GM19025 (cell line): ENCODE measurements around the gene AFF1.
A peak's percentile ranks its signal among the peaks of the same experiment; 100 is the strongest.
"Not testable (repeated sequence)": the region's sequence is repeated elsewhere in the genome, so short reads cannot be mapped to it uniquely, and the experiment has no call there.

Experiments used
- ATAC-seq: cut with Tn5 transposase; IDR thresholded peaks from one replicate; pipeline ENCODE4 v1.9.1; 2021; ENCODE audit warnings: mild to moderate bottlenecking, low read depth, moderate library complexity; ENCODE audit not compliant: unreplicated experiment

The AFF1 gene

GRCh38 chr4:87073199-87074120 is 138.6 kb downstream of the AFF1 start:
- peak; percentile 90 for ATAC-seq

DNA sequence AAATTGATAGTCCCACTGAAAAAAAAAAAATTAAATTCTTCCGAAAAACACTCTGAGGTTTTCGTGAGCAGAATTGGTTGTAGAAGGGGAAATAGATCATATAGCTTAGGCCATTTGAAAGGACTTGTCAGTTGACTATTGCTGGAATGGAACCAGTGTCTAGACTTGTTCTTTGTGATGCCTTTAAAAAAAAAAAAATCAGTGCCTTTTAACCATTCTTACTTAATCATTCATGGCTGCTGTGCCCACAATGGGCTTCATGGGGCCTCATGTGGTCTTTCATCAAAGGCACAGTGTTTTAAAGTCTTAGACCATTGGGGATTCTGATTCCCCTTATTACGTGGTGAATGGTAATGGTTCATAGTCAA is 139.3 kb downstream of the AFF1 start:
- ATAC-seq, result peak; percentile 29

DNA sequence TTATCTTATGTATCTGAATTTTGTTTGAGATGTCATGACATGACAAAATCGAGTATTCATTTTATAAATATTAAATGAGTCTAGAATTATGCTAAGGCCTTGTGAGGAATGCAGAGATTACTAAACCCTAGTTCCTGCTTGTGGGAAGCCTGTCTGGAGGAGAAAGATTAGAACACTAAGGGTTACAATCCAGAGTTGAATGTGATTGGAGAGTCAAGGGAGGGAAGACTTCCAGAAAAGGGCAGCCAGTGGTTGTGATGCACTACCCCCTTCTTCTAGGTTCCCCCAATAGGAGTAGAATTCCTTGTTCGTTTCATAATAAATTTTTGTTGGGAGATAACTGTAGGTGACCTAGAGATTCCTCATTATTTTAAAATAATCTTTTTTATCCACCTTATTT is 141.1 kb downstream of the AFF1 start:
- ATAC-seq, result no peak

- ATAC-seq, result no peak
Observed at GRCh38 chr4:87076690-87077358, 142.0 kb downstream of the AFF1 start.

DNA sequence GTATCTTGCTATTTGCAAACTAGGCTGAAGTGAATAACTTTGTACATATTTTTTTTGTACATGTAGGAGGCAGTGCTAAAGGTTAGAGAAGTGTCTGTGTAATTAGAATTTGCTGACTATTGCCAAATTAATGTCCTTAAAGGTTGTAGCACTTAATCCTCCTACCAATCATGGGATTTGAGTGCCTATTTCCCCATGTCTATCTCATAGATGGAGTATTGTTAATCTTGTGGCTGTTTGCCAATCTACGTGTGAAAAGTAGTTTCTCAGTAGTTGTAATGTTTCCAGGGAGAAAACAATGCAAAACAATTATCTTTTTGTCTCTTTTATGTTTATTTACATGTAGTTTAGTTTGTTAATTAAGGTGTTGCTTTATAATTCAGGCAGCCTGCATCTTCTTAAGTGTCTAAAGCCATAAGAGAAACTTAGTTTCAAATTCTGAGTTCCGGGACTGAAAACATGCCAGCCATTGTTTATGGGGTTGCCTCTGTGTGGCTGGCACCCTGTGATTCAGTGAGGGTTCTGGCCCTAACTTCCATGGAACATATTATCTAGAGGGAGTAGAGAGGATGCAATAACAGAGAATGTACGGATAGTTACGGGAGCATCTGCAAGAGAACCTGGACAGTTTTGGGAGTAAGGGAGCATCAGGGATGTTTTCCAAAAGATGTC is 143.2 kb downstream of the AFF1 start:
- no peak for ATAC-seq

DNA sequence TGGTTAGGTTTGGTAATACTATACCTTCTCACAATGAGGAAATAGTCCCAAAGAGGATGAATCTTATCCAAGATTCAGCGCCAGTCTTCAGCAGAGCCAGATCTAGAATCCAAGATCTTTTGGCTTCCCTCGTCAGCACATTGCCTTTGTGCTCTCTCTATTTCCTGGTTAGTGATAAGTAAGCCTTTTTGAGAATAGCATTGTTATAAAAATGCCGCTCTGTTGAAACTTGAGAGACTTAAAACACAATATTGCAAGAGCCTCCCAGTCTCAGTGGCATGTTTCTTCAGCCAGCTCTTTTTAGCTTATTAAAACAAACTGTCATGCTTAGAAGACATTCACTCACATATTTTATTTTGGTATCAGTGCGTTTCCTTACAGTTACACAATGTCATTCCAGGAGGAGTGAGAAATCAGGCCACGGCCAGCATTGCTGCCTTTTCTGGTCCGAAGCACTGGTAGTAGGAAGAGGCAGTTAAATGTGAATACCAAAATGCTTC is 144.2 kb downstream of the AFF1 start:
- ATAC-seq, result no peak

- no peak for ATAC-seq
Observed at GRCh38 chr4:87079967-87080366, 145.2 kb downstream of the AFF1 start.

DNA sequence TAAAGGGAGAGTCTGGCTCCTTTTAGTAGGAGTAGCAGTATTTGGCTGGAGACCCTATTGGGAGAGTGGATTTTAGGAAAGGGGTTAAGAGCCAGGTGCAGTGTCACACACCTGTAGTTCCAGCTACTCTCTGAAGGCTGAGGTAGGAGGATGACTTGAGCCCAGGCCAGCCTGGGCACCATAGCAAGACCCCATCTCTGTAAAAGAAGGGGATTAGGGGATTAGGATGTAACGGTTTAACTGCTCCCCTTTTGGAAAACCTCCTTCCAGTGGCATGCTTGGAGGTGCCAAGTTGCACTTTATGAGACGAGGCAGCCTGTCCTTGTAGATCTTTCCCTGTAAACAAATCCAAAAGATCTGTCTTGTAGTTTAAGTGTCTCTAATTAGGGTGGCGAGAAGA is 145.7 kb downstream of the AFF1 start:
- no peak for ATAC-seq

GRCh38 chr4:87081826-87082225 is 147.0 kb downstream of the AFF1 start:
- ATAC-seq, result no peak

- ATAC-seq, result not testable (repeated sequence)
Observed at GRCh38 chr4:87085732-87086131, 150.9 kb downstream of the AFF1 start.

GRCh38 chr4:87086143-87086805 is 151.5 kb downstream of the AFF1 start:
- no peak for ATAC-seq

GRCh38 chr4:87087015-87087414 is 152.2 kb downstream of the AFF1 start:
- ATAC-seq, result no peak

- ATAC-seq, result no peak
Observed at GRCh38 chr4:87087420-87087819, 152.6 kb downstream of the AFF1 start.

DNA sequence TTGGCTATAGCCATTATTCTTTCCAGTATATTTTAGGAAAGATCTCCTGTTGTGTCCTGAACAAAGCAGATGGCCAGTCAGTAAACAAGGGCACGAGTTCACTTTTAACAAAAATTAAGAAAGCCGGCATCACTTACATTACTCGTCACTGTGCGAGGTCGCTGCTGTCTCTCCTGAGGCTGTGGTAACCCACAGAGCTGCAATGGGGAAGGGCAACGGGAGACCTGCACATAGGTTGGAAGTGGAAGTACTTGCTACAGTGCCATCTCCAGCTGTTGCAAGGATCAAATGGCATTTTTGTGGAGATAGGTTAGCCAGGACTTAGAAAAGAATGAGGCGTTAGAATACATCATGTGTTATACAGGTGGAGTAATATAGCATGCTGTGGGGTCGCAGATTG is 153.4 kb downstream of the AFF1 start:
- ATAC-seq, result no peak

GRCh38 chr4:87089368-87089767 is 154.6 kb downstream of the AFF1 start:
- no peak for ATAC-seq

GRCh38 chr4:87090305-87090704 is 155.5 kb downstream of the AFF1 start:
- ATAC-seq, result no peak

DNA sequence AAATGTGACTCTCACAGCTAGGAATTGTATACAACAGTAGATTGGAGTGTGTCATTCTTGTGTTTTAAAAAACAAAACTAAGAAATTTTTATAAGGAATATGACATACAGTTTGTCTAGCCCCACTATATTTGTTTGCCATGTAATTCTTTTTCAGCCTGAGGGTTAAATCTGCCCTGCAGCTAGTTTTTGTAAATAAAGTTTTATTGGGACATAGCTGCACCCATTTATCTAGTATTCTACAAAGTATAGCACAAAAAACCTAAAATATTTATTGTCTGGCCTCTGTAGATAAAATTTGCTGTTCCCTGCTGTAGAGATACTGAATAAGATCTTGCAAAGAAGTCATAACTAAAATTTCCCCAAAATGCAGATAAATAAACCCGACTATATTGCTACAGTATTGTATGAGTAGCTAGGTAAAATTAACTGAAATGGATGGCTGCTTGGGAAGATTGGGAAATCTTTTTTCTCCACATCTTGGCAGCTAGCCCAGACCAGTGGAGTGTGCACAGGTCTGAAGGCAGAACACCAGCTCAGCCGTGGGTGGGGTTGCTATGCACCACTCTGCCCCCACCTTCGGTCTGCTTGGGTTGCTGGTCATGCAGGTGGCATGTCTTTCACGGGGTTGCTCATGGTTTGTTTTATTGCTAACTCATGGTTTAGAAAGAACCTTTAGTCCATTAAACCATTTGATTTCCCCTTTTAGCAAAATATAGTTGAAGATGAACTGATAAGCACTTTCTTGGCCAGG is 157.8 kb downstream of the AFF1 start:
- no peak for ATAC-seq

DNA sequence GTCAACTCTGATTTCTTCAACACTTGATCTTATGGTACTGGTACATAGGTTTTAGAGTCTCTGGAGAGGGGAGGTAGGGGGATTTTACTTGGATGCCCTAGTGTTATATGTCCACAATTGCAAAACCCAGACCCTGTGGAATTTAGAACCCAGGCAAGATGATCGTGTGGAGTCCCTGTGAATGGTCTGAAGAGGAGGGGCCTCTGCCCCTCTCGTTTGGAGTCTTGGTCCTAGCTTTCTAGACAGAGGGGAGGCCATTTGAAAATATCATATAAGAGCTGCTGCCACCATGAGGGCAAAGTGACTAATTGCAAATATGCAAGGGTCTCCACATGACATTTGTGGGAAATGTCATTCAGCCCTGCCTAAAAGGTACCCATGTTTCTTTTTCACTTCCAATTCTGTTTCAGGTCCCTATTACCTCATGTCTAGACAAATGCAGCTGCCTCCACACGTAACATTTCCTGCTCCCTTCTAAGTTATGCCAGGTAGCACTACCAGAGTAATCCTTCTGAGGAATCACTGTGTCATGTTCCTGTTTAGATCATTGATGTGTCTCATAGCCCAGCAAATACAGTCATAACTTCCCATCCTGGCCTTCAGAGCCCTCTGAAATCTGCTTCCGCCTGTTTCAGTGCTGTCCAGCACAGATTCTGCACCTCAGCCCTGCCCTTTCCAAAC is 158.8 kb downstream of the AFF1 start:
- ATAC-seq, result peak; percentile 76

GRCh38 chr4:87097075-87097474 is 162.3 kb downstream of the AFF1 start:
- ATAC-seq, result no peak
